GM19455 (cell line): Measurements from ENCODE around the gene PCYOX1L.

ENCODE experiments used
- ATAC-seq: cut with Tn5 transposase; IDR thresholded peaks from one replicate; pipeline ENCODE4 v1.9.1; 2021; ENCODE audit not compliant: unreplicated experiment

PCYOX1L gene

DNA sequence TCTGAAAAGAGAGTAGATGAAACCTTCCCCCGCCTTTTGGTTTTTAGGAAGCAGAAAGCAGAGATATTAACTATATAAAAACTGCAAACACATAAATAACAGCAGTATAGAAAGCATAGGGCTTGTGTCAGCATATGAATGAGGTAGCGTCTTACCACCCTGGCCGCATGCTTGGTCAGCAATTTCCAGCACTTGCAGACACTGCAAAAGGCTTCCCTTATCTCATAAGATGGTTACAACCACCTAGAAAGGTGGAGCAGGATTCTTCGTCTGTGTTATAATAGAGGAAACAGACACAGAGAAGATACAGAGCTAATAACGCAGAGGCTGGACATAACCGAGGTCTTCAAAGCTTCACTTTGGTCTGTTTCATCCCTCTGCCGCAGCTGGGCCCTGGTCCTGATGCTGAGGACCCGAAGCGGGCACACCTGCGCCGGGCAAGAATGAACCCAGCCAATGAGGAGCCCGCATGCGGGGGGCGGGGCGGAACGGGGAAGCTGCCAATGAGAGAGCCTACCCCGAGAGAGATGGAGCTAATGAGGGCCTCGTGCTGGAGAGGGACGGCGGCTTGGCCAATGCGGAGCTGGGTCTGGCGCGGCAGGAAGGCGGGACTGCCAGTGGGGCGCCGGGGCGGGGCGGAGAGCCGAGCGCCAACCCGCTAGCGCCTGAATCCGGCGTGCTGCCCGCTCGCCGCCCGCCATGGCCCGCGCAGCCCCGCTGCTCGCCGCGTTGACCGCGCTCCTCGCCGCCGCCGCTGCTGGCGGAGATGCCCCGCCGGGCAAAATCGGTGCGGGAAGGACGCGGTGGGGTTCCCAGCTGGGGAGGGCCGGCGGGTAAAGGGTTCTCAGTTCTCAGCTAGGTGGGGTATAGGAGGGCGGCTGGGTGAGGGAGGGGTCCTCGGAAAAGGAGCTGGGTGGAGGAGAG is at the start of gene PCYOX1L:
PCYOX1L (plus strand) TSS at position 677 of the 924 bp plus-strand sequence; CDS start at position 700, 23 bp downstream.
- peak; percentile 99 for ATAC-seq

GRCh38 chr5:149309354-149309753 is 48.5 kb upstream of the PCYOX1L start:
- ATAC-seq, result no peak

- no peak for ATAC-seq
Observed at GRCh38 chr5:149310488-149310887, 47.4 kb upstream of the PCYOX1L start.

DNA sequence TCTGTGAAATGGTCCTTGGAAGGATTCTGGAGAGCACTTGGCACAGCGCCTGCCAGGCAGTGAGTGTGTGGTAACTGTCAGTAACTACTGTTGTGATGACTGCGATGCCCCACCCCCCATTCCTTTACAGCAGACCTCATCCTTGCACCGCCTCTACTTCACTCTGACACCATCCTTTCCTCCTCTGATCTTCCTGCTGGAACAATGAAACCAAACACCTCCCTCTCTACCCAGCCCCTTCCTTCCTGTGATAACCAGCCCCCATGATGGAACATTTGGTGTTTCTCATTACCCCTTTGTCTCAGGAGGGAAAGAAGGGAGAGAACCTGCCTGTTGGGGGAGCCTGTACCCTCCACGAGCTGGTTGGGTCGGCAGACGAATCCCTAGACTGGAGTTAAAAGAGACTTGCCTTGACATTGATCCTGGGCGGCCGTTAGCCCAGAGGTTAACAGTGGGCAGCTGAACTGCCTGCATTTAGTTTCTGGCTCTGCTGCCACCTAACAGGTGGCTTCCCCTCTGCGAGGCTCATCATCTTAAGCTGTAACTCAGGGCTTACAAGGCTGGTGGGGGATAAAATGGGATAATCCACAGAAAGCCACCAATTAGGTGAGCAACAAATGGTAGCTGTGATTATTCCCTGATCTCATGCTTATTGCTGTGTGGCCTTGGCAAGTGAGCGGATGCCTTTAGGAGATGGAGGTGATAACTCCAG is 46.7 kb upstream of the PCYOX1L start:
- ATAC-seq, result no peak

DNA sequence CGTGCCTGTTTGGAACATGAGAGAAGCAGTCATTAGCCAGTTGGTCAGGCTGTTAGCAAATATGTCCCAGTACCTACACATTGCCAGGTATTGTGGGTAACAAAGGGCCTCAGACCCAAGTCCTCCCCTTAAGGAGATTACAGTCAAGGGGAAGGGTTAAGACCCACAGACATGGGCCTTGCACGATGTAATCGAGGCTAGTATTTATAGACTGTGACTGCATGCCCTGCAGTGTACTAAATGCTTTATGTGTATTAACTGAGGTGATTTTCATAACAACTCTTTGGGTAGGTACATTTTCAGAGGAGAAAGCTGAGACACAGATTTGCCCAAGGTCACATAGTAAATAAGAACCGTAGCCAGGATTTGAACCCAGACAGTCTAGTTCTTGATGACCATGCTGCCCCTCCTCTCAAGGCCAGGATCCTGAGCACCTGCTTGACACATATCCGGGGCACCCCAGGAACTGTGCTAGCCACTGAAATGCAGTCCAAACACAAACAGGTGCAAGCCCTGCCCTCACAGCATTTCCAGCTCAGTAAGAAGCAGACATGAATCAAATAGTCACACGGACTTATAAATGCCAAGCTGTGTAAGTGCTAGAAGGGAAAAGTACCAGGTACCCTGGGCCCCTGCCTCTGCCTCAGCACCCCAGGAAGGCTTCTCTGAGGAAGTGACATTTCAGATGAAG is 44.5 kb upstream of the PCYOX1L start:
- no peak for ATAC-seq

GRCh38 chr5:149314571-149315111 is 43.2 kb upstream of the PCYOX1L start:
- no peak for ATAC-seq

DNA sequence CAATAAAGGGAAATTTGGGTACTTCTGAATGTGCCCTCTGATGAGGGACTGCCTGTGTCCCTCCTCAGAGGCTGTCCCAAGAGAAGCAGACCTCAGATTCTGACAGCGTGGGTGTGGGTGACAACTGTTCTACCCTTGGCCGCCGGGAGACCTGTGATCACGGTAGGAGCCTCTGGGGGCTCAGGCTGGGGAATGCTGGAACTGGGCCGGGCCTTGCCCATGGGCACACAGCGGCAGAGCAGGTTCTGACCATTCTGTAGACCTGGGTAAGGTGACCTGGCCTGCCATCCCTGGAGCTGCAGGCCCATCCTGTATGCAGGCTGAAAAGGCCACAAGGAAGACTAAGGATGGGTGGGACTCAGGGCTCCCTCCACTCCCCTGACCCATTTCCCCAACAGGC is 42.1 kb upstream of the PCYOX1L start:
- ATAC-seq, result no peak

GRCh38 chr5:149317281-149318048 is 40.4 kb upstream of the PCYOX1L start:
- no peak for ATAC-seq

GRCh38 chr5:149319174-149319573 is 38.7 kb upstream of the PCYOX1L start:
- no peak for ATAC-seq

- ATAC-seq, result no peak
Observed at GRCh38 chr5:149320791-149321330, 37.0 kb upstream of the PCYOX1L start.

- no peak for ATAC-seq
Observed at GRCh38 chr5:149322518-149322917, 35.3 kb upstream of the PCYOX1L start.

DNA sequence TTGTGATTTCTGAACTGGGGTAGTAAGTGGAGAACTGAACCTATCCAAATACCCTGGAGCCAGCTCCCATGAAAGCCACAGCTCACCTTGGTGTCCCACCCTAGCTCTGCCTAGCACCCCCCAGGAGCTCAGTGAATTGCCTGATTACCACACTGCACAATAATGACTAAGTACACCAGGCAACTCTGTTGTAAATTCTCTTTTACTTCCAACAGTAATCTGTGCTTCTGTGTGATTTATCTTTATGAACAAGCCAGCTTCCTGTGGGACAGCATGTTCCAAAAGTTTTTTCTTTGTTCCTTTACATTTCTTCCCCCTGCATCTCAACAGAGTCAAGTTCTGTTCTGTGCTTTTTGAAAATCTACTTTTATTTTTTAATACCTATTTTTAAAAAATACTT is 34.6 kb upstream of the PCYOX1L start:
- ATAC-seq, result no peak

DNA sequence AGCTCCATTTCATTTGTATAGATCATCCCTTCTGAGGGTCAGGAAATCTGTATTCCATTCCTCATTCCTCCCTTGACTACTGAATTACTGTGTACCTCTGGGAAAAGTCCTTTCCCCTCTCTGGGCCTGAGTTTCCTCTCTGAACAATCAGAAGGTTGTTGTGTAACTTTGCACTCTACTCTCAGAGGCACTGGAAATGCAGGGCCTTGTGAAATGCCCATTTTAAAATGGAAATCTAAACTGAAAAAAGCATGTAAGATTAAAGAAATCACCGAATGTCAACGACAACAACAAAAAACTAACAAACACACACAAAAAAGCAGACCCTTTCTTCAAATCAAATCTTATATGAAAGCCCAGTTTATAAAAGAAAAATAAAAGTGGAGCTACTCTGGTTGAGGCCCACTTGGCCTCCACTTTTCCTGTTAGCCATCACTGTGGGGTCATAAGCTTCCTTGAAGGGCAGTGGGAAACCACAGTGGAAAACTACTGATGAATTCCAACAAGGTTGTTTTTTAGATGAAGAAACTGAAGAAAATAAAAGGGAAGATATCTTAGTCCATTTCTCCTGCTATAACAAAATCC is 34.1 kb upstream of the PCYOX1L start:
- no peak for ATAC-seq

- no peak for ATAC-seq
Observed at GRCh38 chr5:149324641-149325040, 33.2 kb upstream of the PCYOX1L start.

DNA sequence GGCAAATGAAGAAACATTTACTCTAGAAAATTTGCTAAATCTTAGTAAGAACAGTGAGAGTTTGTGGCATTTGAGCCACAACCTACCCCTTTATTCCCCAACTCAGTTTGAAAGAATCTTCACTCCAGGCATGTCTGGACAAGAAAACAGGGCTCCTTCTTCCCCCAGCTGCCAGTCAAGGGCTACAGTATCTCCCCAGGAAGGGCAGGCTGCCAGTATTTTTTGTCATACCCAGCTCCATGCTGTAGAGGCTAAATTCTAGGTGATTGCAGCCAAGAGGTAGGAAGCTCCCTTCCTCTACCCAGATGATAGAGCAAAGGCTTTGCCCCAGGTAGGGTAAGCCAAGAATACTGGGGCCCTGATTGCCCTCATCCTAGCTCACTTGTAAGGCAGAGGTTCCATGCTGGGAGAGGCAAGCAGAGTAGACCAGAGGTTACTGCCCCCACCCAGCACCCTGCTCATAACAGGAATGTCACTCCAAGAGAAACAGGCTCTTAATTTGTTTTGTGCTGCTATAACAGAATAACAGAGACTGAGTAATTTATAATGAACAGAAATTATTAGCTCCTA is 32.6 kb upstream of the PCYOX1L start:
- no peak for ATAC-seq

GRCh38 chr5:149325894-149326293 is 32.0 kb upstream of the PCYOX1L start:
- no peak for ATAC-seq

GRCh38 chr5:149326611-149327010 is 31.2 kb upstream of the PCYOX1L start:
- ATAC-seq, result no peak

GRCh38 chr5:149328177-149328576 is 29.7 kb upstream of the PCYOX1L start:
- no peak for ATAC-seq

DNA sequence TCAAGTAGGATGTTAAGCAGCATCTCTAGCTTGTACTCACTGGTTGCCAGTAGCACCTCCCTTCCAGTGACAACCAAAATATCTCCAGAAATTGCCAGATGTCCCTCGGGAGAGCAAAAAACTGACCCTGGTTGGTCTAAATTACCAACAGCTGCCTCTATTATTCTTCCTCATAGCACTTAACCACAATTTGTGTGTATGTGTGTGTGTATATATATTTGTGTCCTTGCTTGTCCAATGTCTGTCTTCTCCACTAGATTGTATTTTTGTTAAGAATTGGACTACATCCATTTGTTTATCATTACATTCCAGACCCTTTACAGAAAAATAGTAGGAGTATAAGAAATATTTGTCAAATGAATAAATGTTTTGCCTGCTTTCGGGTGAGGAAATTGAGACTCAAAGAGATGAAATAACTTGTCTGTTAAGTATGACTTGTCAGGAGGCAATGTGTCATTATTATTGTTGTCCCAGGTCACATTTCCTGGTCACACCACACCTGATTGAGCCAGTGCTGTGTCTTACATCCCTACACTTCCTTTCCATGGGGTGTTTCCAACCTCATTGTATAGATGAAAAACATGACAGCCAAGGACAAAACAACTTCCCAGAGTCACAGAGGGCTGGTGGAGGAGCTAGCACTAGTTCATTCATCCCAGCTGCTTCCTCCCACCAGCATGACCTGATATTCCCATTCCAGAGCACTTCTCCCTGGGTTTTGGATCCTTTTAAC is 24.0 kb upstream of the PCYOX1L start:
- ATAC-seq, result no peak
